ENCODE data around the gene CEP135. TPM values are rescaled to one million over a fixed set of nuclear protein-coding genes. Genes with fewer than 3 reads are reported as not detected.

The CEP135 gene
- total RNA-seq, 1 experiment from 2014 or later, result 10.9 TPM

DNA sequence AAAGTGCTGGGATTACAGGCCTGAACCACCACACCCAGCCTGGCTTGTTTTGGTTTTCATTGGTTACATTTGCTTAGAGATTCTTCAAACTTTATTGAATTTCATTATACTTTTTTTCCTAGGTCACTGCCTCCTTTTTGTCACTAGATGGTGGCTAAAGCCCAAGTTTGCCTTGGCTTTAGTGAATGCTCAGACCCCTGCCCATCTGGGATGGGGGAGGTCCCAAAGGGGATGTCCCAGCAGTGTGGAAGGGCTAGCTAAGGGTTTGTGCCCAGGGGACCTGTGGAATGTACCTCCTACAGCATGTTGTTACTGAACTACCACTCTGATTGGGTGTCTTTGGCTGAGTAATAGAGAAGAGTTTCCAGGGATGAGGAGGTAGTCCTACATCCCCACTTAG lies 58.4 kb downstream of the CEP135 start:
- no peak for TF ChIP-seq ZFX (IDR thresholded peaks at IDR 0.05)
- no peak for TF ChIP-seq EZH2 (IDR thresholded peaks at IDR 0.05)
- TF ChIP-seq EGR1 (IDR thresholded peaks at IDR 0.05; ENCODE audit: low read depth), result no peak
- TF ChIP-seq FOSL1 (IDR thresholded peaks at IDR 0.05; ENCODE audit: low read depth), result no peak
- TF ChIP-seq, protein P1, sequence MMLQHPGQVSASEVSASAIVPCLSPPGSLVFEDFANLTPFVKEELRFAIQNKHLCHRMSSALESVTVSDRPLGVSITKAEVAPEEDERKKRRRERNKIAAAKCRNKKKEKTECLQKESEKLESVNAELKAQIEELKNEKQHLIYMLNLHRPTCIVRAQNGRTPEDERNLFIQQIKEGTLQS (IDR thresholded peaks at IDR 0.05), result no peak
- TF ChIP-seq ZNF274 (IDR thresholded peaks at IDR 0.05; ENCODE audit: low read depth, low read length), result no peak
- Histone ChIP-seq H3K27ac (ENCODE audit: low read depth, low read length) (no peak overlapping the region), H3K9ac (ENCODE audit: low read length) (no peak overlapping the region), H3K4me3 (replicated peaks in 1 of 2; ENCODE audit: low read depth in 1 of 2, low read length in 2 of 2) (no peak overlapping the region), H3K36me3 (ENCODE audit: control insufficient read depth in 1 of 2, insufficient read depth in 2 of 2, low read length in 2 of 2) (0 out of 4 replicates have a peak, but pooled peaks cover 0 to under 1% of the 10 kb centered on the region in 2 experiments), H2AFZ (ENCODE audit: low read depth, low read length, poor library complexity, severe bottlenecking) (no peak overlapping the region), H3K4me2 (ENCODE audit: low read length) (no peak overlapping the region), H3K27me3 (ENCODE audit: insufficient read depth, low read length) (no peaks in the 10 kb centered on the region), H3K9me3 (ENCODE audit: control insufficient read depth in 1 of 2, insufficient read depth in 1 of 2, low read depth in 1 of 2, low read length in 2 of 2) (no peaks in the 10 kb centered on the region; a peak in 1 of 4 replicates), H3K9me2 (ENCODE audit: insufficient read depth) (no peaks in the 10 kb centered on the region), H3K79me2 (ENCODE audit: insufficient read depth, low read length) (no peaks in the 10 kb centered on the region), H4K20me1 (ENCODE audit: insufficient read depth) (no peaks in the 10 kb centered on the region), H3K4me1 (ENCODE audit: control insufficient read depth in 1 of 2, insufficient read depth in 2 of 2, low read length in 2 of 2) (no peaks in the 10 kb centered on the region)
- ATAC-seq (no peak), DNase-seq (ENCODE audit: low read depth, low spot score) (no peak)
- ChIA-PET POLR2A (no interaction called here), CTCF (no interaction called here), RAD21 (ENCODE audit: low non-redundant PET in 1 of 2, low total read pairs in 2 of 2, uncharacterized antibody in 2 of 2, unreplicated experiment in 2 of 2) (no interaction called here)
- intact Hi-C loops (cut with micrococcal nuclease), result no loop called here
- no TSS peak for BruUV-seq (replicated peaks)

DNA sequence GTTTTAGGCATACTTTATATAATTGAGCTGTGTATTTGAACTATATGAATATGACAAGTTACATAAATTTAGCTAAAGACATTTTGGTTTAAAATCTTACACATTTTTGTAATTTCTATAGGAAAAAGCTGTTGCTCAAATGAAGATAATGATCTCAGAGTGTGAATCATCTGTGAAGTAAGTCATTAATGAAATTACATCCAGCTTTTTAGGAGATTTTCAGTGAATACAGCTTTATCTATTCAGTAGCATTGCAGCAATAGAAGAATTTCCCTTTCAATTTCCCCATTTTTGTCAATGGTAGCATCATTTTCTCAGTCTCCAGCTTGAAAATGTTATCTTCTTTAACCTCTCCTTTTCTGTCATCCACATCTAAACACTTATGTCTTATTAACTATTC lies 59.5 kb downstream of the CEP135 start:
- ATAC-seq, result no peak
- Histone ChIP-seq H3K36me3 (ENCODE audit: control insufficient read depth in 1 of 2, insufficient read depth in 2 of 2, low read length in 2 of 2) (no peaks in the 10 kb centered on the region), H3K4me2 (ENCODE audit: low read length) (no peak overlapping the region), H3K9ac (ENCODE audit: low read length) (no peak overlapping the region), H3K4me3 (replicated peaks in 1 of 2; ENCODE audit: low read depth in 1 of 2, low read length in 2 of 2) (no peak overlapping the region), H3K79me2 (ENCODE audit: insufficient read depth, low read length) (no peaks in the 10 kb centered on the region), H2AFZ (ENCODE audit: low read depth, low read length, poor library complexity, severe bottlenecking) (no peak overlapping the region), H3K9me2 (ENCODE audit: insufficient read depth) (no peaks in the 10 kb centered on the region), H3K27me3 (ENCODE audit: insufficient read depth, low read length) (no peaks in the 10 kb centered on the region), H3K4me1 (ENCODE audit: control insufficient read depth in 1 of 2, insufficient read depth in 2 of 2, low read length in 2 of 2) (no peaks in the 10 kb centered on the region), H3K27ac (ENCODE audit: low read depth, low read length) (no peak overlapping the region), H4K20me1 (ENCODE audit: insufficient read depth) (no peaks in the 10 kb centered on the region), H3K9me3 (ENCODE audit: control insufficient read depth in 1 of 2, insufficient read depth in 1 of 2, low read depth in 1 of 2, low read length in 2 of 2) (no peaks in the 10 kb centered on the region)
- POLR2A ChIA-PET, result no interaction called here
- CTCF ChIA-PET, result no interaction called here
- RAD21 ChIA-PET (ENCODE audit: low non-redundant PET in 1 of 2, low total read pairs in 2 of 2, uncharacterized antibody in 2 of 2, unreplicated experiment in 2 of 2), result no interaction called here
- BruUV-seq (replicated peaks), result no TSS peak
- intact Hi-C loops (cut with micrococcal nuclease), result no loop called here
- DNase-seq (ENCODE audit: low read depth, low spot score), result no peak
- TF ChIP-seq JUND (IDR thresholded peaks at IDR 0.05) (no peak), FOSL1 (IDR thresholded peaks at IDR 0.05; ENCODE audit: low read depth) (no peak), YY1 (IDR thresholded peaks at IDR 0.05; ENCODE audit: extremely low read depth, insufficient replicate concordance, low read depth, low read length) (no peak), CEBPB (IDR thresholded peaks at IDR 0.05; ENCODE audit: low read depth) (no peak), SRF (IDR thresholded peaks at IDR 0.05; ENCODE audit: low read depth) (no peak), SIN3A (IDR thresholded peaks at IDR 0.05; ENCODE audit: low read depth) (no peak), ZNF274 (IDR thresholded peaks at IDR 0.05; ENCODE audit: low read depth, low read length) (no peak)
- TF ChIP-seq, protein P2, sequence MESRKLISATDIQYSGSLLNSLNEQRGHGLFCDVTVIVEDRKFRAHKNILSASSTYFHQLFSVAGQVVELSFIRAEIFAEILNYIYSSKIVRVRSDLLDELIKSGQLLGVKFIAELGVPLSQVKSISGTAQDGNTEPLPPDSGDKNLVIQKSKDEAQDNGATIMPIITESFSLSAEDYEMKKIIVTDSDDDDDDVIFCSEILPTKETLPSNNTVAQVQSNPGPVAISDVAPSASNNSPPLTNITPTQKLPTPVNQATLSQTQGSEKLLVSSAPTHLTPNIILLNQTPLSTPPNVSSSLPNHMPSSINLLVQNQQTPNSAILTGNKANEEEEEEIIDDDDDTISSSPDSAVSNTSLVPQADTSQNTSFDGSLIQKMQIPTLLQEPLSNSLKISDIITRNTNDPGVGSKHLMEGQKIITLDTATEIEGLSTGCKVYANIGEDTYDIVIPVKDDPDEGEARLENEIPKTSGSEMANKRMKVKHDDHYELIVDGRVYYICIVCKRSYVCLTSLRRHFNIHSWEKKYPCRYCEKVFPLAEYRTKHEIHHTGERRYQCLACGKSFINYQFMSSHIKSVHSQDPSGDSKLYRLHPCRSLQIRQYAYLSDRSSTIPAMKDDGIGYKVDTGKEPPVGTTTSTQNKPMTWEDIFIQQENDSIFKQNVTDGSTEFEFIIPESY (IDR thresholded peaks at IDR 0.05; ENCODE audit: extremely low read depth, insufficient replicate concordance, low read length), result no peak
- TF ChIP-seq, protein P1 (IDR thresholded peaks at IDR 0.05), result no peak
- TF ChIP-seq, protein P3, sequence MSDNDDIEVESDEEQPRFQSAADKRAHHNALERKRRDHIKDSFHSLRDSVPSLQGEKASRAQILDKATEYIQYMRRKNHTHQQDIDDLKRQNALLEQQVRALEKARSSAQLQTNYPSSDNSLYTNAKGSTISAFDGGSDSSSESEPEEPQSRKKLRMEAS (IDR thresholded peaks at IDR 0.05), result no peak
